Measurements from ENCODE around the gene ILKAP.

The ILKAP gene

GRCh38 chr2:238236571-238236970, 33.1 kb upstream of the ILKAP start:
- DNase-seq, result no peak

DNA sequence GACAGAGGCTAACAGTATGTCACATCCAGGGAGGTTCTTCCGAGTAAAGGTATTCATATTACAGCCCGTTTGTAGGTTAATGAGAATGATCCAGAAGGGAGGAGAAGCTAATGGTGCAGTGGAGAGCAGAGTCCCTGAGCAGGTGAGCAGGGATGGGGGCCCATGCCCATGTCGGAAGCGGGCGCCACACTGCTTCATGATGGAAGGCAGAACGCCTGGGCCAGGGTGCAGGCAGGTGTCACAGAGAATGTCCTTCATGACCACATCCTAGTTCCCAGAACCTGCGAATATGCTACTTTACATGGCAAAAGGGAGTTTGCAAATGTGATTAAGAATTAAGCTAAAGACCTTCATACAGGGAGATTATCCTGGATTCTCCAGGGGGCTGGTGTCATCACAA, 32.4 kb upstream of the ILKAP start:
- no peak for DNase-seq

DNA sequence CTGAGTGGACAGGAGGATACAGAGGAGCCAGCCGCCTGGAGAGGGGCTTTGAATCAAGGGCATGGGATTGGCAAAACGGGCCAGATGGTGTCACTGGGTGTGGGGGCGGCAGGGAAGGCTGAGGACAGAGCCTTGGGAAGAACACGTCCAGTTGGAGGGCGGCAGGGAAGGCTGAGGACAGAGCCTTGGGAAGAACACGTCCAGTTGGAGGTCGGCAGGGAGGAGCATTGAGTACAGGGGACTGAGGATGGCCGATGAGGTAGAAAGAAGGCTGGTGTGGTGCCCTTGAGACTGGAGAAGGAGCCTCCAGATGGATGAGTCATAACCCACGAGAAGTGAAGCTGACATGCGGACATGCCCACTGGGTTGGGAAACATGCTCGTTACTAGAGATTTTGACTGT, 31.8 kb upstream of the ILKAP start:
- no peak for DNase-seq

- no peak for DNase-seq
Measured at GRCh38 chr2:238233625-238234024, 30.1 kb upstream of the ILKAP start.

- DNase-seq, result no peak
Measured at GRCh38 chr2:238231809-238232208, 28.3 kb upstream of the ILKAP start.

GRCh38 chr2:238231251-238231793, 27.8 kb upstream of the ILKAP start:
- DNase-seq, result no peak

DNA sequence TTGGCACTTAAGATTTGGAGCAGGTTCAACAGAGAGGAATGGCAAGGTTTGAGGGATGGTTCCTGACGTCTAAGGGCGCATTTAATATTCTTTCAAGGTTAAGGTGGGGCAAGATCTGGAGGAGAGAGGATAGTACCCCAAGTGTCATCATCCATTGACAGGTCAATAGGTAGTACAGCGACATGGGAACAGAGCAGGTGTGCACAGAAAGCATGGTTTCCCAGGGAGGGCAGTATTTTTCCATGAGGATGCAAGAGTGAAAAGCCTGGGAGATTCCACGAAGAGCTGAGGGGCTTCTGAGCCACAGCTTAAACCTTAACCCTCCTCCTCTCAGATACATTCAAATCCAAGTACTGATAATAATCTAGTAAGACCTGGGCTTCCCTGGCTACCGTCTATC, 27.2 kb upstream of the ILKAP start:
- DNase-seq, result no peak

GRCh38 chr2:238228700-238229099, 25.2 kb upstream of the ILKAP start:
- DNase-seq, result no peak

DNA sequence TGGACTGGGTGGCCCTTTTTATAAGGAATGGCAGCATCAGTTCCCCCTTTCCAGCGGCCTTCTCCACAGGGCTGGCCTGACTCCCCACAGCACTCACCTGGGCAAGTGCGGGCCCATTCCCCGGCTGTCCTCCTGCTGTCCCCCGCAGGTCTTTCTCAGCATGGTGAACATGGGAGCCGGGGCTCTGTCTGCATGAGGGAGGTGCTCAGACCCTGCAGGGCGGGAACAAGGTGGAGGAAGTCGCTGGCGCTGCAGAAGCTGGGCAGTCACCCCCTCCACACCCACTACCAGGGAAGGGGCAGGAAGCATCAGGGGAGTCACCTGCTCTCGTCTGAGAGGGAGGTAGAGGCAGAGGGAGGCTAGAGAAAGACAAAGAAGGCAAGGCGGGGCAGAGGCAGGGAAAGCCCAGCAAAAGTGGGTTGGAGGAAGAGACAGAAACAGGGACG, 24.1 kb upstream of the ILKAP start:
- DNase-seq, result no peak

DNA sequence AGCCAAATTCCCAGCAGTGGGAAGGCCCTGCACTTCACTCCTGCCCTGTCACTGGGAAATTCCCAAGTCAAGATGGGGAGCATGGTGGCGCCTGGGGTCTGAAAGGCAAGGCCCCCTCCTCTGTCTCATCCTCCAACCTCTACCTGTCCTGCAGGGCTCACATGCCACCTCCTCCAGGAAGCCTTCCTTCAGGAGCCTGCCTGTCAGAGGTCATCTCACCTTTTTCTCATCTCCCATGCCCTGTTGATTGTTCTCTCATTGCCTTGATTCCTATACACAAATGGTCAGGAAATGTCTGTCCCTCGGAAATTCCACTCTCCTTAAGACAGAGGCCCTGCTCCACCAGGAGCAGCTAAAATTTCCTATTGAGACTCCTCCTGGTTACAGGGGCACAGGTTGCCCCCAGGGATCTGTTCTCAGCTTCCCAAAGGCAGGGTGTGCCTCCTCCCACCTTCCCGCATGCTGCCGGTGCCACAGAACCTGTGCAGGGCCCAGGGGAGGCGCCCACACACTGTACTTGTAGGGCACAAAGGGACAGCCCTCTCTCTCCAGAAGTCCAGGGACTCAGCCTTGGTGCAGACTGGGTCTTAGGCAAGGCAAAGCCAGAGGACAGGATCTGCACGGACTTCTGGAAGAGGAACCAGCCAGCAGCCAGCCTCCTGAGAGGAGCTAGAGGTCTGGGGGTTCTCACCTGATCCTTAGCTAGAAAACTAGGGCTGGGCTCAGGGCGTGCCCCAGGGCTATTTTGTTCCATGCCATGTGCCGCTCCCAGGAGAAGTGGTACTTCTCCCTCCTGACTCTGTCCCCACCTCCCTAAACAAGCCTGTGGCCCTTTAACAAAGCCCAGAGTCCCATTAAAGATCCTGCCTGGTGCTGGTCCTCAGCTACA, 23.4 kb upstream of the ILKAP start:
- DNase-seq, result no peak

- DNase-seq, result no peak
Measured at GRCh38 chr2:238225911-238226697, 22.6 kb upstream of the ILKAP start.

- no peak for DNase-seq
Measured at GRCh38 chr2:238225121-238225520, 21.6 kb upstream of the ILKAP start.

GRCh38 chr2:238224356-238225035, 21.0 kb upstream of the ILKAP start:
- no peak for DNase-seq

- no peak for DNase-seq
Measured at GRCh38 chr2:238220892-238221521, 17.5 kb upstream of the ILKAP start.

DNA sequence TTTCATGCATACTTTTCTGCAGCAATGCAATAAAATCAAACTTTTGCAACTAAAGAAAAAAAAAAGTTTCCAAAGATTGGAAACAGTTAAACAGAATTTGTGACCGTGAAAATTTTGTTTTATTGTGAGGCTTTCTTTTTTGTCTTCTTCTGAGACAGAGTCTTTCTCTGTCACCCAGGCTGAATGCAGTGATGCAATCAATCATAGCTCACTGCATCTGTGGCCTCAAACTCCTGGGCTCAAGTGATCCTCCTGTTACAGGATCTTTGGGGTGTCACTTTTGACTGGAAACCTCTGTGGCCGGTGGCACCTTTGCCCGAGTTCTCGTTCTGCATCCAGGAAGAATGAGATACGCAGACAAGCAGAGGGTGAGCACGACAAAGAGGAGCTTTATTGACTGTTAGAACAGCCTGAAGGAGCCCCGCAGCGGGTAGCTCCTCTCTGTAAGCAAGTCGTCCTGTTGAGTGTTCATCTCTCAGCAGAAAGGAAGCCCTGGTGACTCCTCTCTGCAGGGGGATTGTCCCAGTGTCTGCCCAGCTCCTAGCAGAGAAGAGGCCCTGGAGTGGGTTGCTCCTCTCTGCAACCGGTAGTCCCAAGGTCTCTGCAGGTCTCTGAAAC, 16.9 kb upstream of the ILKAP start:
- DNase-seq, result no peak

- no peak for DNase-seq
Measured at GRCh38 chr2:238216651-238217184, 13.2 kb upstream of the ILKAP start.

GRCh38 chr2:238207006-238207405, 3.5 kb upstream of the ILKAP start:
- DNase-seq, result no peak

DNA sequence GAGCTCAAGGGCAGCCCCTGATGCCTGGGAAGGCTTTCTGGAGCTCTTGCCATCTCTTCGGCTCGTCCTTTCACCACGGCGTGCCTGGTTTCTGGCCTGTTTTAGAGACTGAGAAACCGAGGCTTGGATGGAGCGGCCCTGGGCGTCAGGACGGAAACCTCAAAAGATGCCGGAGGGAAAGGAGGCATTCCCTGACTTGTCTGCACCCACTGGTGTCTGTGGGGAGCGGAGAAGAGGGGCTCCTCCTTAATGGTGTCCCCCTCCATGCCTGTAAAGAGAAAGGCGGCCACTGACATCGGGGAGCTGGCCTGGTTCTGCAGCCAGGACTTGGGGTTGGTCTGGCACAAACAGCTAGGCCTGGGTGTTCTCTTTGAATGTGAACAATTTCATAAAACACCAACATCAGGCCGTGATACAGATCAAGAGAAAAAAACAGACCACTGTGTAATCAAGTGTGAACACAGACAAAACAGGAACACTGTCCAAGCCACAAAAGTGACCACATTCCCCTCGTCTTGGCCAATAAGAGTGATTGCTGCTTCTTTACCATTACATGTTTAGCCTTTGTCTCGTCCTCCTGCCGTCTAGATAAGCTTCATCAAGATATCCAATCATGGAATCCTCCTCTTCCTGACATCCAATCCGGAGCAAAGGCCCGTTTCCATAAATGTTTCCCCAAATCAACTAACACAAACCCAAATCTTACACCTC, 633 bp upstream of the ILKAP start:
- DNase-seq, result no peak

GRCh38 chr2:238202326-238203093, 985 bp downstream of the ILKAP start:
- DNase-seq, result no peak

- no peak for DNase-seq
Measured at GRCh38 chr2:238190445-238190844, 13.1 kb downstream of the ILKAP start.
